Measurements from ENCODE around the gene CYS1.
A peak's percentile ranks its signal among the peaks of the same experiment; 100 is the strongest.

CYS1 gene

DNA sequence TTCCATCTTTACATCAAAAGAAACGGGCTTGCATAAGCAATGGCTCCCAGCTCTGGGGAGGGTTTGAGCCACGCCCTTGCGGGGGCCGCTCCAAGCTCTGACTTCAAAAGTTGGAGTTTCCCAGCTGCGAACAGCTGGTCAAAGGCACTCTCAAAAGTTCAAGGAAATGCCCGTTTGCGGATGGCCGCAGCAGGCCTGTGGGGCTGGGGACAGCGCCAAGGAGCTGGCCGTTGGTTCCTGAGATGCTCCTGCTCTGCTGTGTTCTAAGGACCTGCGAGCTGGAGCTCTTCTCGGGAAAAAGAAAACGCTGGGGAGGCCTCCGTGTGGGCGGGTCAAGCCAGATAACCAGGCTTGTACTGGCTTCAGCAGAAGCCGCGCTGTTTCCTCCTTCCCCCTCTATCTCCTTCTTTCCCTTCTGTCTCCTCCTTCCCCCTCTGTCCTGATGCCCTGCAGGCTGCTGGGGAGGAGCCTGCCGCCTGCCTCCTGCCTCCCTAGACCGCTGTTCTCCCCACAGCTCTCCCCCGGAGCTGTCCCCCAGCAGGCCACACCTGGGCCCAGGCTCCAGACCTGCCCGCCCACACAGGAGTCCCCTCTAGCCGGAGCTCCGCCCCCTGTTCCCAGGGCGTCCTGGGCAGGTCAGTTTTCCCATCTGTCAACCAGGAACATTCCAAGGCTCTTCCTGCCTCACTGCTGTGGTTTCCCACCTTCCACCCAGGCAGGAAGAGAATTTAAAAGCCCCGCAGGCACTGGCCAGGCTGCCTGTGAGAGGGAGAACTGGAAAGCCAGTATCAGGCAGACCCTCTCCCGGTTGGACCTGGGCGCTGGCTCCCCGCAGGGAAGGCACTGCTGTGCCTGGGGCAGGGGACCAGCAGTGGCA lies 22.7 kb downstream of the CYS1 start:
- peaks cover 4% of the 10 kb centered on the region for H3K27me3 ChIP-seq (replicated peaks; ENCODE audit: control insufficient read depth, insufficient read depth, low read length)
- H3K9me3 ChIP-seq (ENCODE audit: control insufficient read depth, low read length): no peaks in the 10 kb centered on the region
- peak overlapping the region; percentile 23 for H3K9ac ChIP-seq (ENCODE audit: low read length)
- peak overlapping the region; percentile 63 for H3K4me3 ChIP-seq (ENCODE audit: low read length)
- DNase-seq (ENCODE audit: low read depth): peak; percentile 87
- H3K36me3 ChIP-seq (ENCODE audit: control insufficient read depth, insufficient read depth, low read length, severe bottlenecking): peaks cover 27% of the 10 kb centered on the region
- H3K4me1 ChIP-seq (ENCODE audit: control insufficient read depth, insufficient read depth, low read length): peaks cover 10% of the 10 kb centered on the region

DNA sequence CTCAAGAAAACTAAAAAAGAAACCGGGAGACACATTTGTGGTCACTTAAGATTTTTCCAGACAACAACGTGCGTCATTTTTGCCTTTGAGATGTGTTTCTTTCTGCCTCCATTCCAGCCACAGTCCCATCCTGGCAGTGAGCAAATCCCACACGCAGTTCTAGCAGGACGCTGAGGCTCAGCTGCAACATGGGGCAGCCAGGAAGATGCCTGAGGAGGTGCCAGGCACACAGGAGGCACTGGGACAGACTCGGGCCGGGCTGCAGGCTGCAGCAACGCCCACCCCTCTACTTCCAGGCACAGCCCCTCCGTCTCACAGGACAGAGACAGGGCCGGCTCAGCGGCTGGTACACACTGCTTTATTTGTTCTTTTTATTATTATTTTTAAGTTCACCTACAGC lies 23.8 kb downstream of the CYS1 start:
- H3K4me3 ChIP-seq (ENCODE audit: low read length): no peak overlapping the region
- no peak overlapping the region for H3K9ac ChIP-seq (ENCODE audit: low read length)
- H3K27me3 ChIP-seq (replicated peaks; ENCODE audit: control insufficient read depth, insufficient read depth, low read length): peaks cover 4% of the 10 kb centered on the region
- no peak for DNase-seq (ENCODE audit: low read depth)
- H3K4me1 ChIP-seq (ENCODE audit: control insufficient read depth, insufficient read depth, low read length): peaks cover 10% of the 10 kb centered on the region
- H3K36me3 ChIP-seq (ENCODE audit: control insufficient read depth, insufficient read depth, low read length, severe bottlenecking): peaks cover 35% of the 10 kb centered on the region
- no peaks in the 10 kb centered on the region for H3K9me3 ChIP-seq (ENCODE audit: control insufficient read depth, low read length)

DNA sequence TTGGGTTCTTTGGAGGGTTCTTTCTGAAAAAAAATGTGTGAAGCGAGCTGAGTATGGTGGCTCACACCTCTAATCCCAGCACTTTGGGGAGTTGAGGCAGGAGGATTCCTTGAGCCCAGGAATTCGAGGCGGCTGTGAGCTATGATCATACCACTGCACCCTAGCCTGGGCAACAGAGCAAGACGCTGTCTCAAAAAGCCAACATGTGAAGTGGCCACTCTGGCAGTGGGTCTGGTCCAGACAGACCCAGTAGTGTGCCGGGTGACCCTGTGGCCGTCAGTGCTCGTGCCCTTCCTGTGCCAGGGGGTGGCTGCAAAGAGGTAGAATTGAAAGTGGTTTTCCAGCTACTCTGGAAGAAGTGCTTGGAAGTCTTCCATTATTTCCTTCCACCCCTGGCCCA lies 25.2 kb downstream of the CYS1 start:
- no peak overlapping the region for H3K4me3 ChIP-seq (ENCODE audit: low read length)
- peaks cover 4% of the 10 kb centered on the region for H3K27me3 ChIP-seq (replicated peaks; ENCODE audit: control insufficient read depth, insufficient read depth, low read length)
- no peaks in the 10 kb centered on the region for H3K9me3 ChIP-seq (ENCODE audit: control insufficient read depth, low read length)
- no peak for DNase-seq (ENCODE audit: low read depth)
- no peak overlapping the region for H3K9ac ChIP-seq (ENCODE audit: low read length)
- H3K36me3 ChIP-seq (ENCODE audit: control insufficient read depth, insufficient read depth, low read length, severe bottlenecking): peaks cover 36% of the 10 kb centered on the region
- peaks cover 10% of the 10 kb centered on the region for H3K4me1 ChIP-seq (ENCODE audit: control insufficient read depth, insufficient read depth, low read length)

DNA sequence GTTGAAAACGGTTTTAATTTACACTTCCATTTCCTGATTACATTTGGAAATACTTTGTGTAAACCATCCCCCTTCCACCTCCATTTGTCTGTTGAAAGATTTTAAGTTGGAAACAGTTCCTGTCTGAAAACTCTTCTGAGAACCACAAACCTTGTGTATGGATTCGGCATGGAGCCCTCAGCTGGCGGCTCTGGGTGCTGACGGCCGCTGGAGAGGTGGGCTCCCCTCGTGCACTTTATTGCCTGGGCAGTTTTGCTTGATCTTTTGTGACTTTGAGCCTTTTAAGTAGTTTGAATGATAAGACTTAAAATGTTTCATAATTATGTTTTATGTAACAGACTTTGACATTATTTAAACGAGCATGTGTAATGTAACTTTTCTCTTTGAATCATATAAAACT lies 25.8 kb downstream of the CYS1 start:
- Histone ChIP-seq H3K27me3 (replicated peaks; ENCODE audit: control insufficient read depth, insufficient read depth, low read length) (peaks cover 4% of the 10 kb centered on the region), H3K4me1 (ENCODE audit: control insufficient read depth, insufficient read depth, low read length) (peaks cover 10% of the 10 kb centered on the region), H3K9me3 (ENCODE audit: control insufficient read depth, low read length) (no peaks in the 10 kb centered on the region), H3K36me3 (ENCODE audit: control insufficient read depth, insufficient read depth, low read length, severe bottlenecking) (peaks cover 42% of the 10 kb centered on the region), H3K9ac (ENCODE audit: low read length) (no peak overlapping the region), H3K4me3 (ENCODE audit: low read length) (no peak overlapping the region)
- DNase-seq (ENCODE audit: low read depth): no peak

DNA sequence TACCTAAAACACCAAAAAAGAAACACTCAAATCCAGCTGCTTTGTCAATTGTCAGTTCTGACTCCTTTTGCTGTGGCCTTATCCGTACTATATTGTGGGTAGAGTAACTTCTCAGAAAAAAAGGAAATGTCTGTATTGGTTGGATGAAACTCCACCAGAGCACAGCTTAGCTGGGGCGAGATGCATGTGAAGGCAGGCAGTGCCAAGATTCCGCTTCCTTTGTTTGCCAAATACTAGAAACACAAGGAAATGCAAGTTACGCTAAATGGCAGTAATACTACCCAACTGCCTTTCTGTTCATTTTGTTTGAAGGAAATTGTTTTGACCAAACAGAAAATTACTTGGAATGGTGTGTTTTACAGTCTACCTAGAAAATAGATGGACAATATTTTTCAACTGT lies 26.9 kb downstream of the CYS1 start:
- Histone ChIP-seq H3K4me3 (ENCODE audit: low read length) (no peak overlapping the region), H3K9me3 (ENCODE audit: control insufficient read depth, low read length) (no peaks in the 10 kb centered on the region), H3K27me3 (replicated peaks; ENCODE audit: control insufficient read depth, insufficient read depth, low read length) (no peaks in the 10 kb centered on the region), H3K4me1 (ENCODE audit: control insufficient read depth, insufficient read depth, low read length) (peaks cover 10% of the 10 kb centered on the region), H3K9ac (ENCODE audit: low read length) (no peak overlapping the region), H3K36me3 (ENCODE audit: control insufficient read depth, insufficient read depth, low read length, severe bottlenecking) (peaks cover 48% of the 10 kb centered on the region)
- DNase-seq (ENCODE audit: low read depth): no peak

DNA sequence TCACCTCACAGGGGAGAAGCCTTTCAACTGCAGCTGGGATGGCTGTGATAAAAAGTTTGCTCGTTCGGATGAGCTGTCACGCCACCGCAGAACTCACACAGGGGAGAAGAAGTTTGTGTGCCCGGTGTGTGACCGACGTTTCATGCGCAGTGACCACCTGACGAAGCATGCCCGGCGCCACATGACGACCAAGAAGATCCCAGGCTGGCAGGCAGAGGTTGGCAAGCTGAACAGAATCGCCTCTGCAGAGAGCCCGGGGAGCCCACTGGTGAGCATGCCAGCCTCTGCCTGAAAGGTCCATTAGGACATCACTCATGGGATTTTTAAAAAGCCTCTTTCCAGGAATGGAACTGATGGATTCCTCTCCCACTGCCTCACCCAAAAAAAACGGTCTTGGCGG lies 28.0 kb downstream of the CYS1 start:
- Histone ChIP-seq H3K9me3 (ENCODE audit: control insufficient read depth, low read length) (no peaks in the 10 kb centered on the region), H3K9ac (ENCODE audit: low read length) (no peak overlapping the region), H3K36me3 (ENCODE audit: control insufficient read depth, insufficient read depth, low read length, severe bottlenecking) (peaks cover 59% of the 10 kb centered on the region), H3K4me3 (ENCODE audit: low read length) (no peak overlapping the region), H3K4me1 (ENCODE audit: control insufficient read depth, insufficient read depth, low read length) (peaks cover 9% of the 10 kb centered on the region), H3K27me3 (replicated peaks; ENCODE audit: control insufficient read depth, insufficient read depth, low read length) (no peaks in the 10 kb centered on the region)
- DNase-seq (ENCODE audit: low read depth): no peak

DNA sequence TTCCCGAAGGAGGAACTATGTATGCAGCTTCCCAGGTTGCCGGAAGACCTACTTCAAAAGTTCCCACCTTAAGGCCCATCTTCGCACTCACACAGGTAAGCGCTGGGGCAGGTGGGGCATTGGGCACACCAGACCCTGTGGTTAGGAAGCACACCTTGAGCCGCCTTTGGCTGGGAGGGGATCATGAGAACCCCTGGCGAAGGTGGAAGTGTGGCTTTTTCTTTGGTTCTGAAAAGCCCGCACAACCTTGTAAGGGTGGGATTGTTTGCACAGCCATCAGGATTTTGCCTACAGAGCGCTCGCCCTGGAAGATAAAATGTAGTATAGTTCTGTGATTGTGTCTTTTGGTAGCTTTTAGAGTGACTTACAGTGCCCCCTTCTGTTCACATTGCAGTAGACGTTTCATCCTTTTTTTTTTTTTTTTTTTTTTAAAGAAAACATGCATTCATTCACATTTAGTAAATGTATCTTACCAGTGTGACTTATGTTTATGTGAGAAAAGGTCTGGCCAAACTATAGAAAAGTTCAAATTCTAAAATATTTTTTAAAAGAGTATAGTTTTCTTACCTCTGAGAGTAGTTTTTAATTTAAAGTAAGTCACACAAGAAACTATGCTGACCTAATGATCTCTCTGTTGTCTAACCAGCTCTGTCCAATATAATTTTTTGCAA lies 31.6 kb downstream of the CYS1 start:
- Histone ChIP-seq H3K9ac (ENCODE audit: low read length) (no peak overlapping the region), H3K4me1 (ENCODE audit: control insufficient read depth, insufficient read depth, low read length) (peaks cover 15% of the 10 kb centered on the region), H3K4me3 (ENCODE audit: low read length) (no peak overlapping the region), H3K36me3 (ENCODE audit: control insufficient read depth, insufficient read depth, low read length, severe bottlenecking) (peaks cover 47% of the 10 kb centered on the region), H3K9me3 (ENCODE audit: control insufficient read depth, low read length) (no peaks in the 10 kb centered on the region), H3K27me3 (replicated peaks; ENCODE audit: control insufficient read depth, insufficient read depth, low read length) (no peaks in the 10 kb centered on the region)
- DNase-seq (ENCODE audit: low read depth): peak; percentile 79

DNA sequence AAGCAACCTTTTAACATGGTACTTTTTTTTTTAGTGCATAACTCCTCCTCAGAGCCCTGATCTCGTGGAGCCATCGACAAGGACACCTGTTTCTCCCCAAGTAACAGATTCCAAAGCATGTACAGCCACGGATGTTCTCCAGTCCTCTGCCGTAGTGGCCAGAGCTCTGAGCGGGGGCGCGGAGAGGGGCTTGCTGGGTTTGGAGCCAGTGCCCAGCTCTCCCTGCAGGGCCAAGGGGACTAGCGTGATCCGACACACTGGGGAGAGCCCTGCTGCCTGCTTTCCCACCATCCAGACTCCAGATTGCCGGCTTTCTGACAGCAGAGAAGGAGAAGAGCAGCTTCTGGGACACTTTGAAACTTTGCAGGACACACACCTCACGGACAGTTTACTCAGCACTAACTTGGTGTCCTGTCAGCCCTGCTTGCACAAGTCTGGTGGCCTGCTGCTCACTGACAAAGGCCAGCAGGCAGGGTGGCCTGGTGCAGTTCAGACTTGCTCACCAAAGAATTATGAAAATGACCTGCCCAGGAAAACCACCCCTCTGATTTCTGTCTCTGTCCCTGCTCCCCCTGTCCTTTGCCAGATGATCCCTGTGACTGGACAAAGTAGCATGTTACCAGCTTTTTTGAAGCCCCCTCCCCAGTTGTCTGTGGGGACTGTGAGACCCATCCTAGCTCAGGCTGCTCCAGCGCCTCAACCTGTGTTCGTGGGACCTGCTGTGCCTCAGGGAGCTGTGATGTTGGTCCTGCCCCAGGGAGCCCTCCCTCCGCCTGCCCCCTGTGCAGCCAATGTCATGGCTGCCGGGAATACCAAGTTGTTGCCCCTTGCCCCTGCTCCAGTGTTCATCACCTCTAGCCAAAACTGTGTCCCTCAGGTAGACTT lies 32.4 kb downstream of the CYS1 start:
- DNase-seq (ENCODE audit: low read depth): no peak
- H3K36me3 ChIP-seq (ENCODE audit: control insufficient read depth, insufficient read depth, low read length, severe bottlenecking): peaks cover 39% of the 10 kb centered on the region

DNA sequence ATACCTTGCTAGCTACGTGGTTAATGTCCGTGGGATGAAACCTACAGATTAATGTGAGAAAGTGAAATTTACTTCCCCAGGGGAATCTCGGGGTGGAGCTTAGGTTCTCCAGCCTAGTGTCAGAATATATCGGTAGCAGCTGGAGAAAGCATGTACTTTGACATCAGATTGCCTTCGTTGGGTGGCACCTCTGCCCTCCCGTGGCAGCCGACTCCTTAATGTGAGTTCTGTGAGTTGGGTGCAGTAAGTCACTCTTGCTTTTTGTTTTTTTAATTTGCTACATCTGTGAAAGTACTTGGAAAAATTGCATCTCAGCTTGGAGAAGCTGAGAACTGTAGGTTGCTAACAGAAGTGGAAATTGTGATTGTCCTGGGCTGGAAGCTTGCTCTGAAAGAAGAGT lies 33.3 kb downstream of the CYS1 start:
- Histone ChIP-seq H3K9me3 (ENCODE audit: control insufficient read depth, low read length) (no peaks in the 10 kb centered on the region), H3K9ac (ENCODE audit: low read length) (no peak overlapping the region), H3K27me3 (replicated peaks; ENCODE audit: control insufficient read depth, insufficient read depth, low read length) (no peaks in the 10 kb centered on the region), H3K4me1 (ENCODE audit: control insufficient read depth, insufficient read depth, low read length) (peaks cover 13% of the 10 kb centered on the region), H3K36me3 (ENCODE audit: control insufficient read depth, insufficient read depth, low read length, severe bottlenecking) (peaks cover 30% of the 10 kb centered on the region), H3K4me3 (ENCODE audit: low read length) (no peak overlapping the region)
- no peak for DNase-seq (ENCODE audit: low read depth)

More for the DNA sequence above, 32.4 kb downstream of the CYS1 start:
- Histone ChIP-seq H3K4me1 (ENCODE audit: control insufficient read depth, insufficient read depth, low read length) (peaks cover 10% of the 10 kb centered on the region), H3K4me3 (ENCODE audit: low read length) (no peak overlapping the region), H3K9me3 (ENCODE audit: control insufficient read depth, low read length) (no peaks in the 10 kb centered on the region), H3K9ac (ENCODE audit: low read length) (no peak overlapping the region), H3K27me3 (replicated peaks; ENCODE audit: control insufficient read depth, insufficient read depth, low read length) (no peaks in the 10 kb centered on the region)

DNA sequence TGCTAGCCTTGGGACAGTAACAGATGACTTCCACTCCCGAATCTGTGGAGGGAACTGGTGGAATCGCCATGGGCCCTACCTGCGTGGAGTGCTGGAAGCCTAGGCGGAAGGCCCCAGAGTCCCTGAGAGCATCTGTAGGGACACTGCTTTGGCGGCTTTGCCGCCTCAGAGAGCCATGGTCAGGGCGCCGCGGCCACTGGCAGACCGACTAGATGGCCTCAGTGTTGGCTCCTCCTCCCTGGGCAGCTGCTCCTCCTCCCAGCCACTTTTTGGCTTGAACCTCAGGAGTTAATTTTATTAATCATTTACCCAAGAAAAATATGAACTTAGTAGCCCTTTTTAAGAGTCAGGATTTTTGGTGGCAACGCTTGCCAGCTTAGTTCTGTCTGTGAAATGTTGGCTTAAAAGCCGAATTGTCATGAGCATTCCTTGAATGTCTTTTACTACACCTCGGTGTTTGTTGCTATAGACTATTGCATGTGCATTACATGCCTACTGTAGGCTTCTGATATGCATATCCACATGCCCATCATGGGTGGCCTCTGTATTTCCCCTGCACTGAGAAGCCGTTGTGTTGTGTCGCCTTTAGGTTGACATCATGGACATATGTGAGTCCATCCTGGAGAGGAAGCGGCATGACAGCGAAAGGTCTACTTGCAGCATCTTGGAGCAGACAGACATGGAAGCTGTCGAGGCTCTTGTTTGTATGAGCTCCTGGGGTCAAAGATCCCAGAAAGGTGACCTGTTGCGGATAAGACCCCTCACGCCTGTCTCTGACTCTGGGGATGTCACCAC lies 34.5 kb downstream of the CYS1 start:
- H3K9me3 ChIP-seq (ENCODE audit: control insufficient read depth, low read length): no peaks in the 10 kb centered on the region
- H3K4me1 ChIP-seq (ENCODE audit: control insufficient read depth, insufficient read depth, low read length): peaks cover 13% of the 10 kb centered on the region
- no peak overlapping the region for H3K4me3 ChIP-seq (ENCODE audit: low read length)
- H3K9ac ChIP-seq (ENCODE audit: low read length): no peak overlapping the region
- H3K27me3 ChIP-seq (replicated peaks; ENCODE audit: control insufficient read depth, insufficient read depth, low read length): no peaks in the 10 kb centered on the region
- no peak for DNase-seq (ENCODE audit: low read depth)
- peaks cover 28% of the 10 kb centered on the region for H3K36me3 ChIP-seq (ENCODE audit: control insufficient read depth, insufficient read depth, low read length, severe bottlenecking)

Measured in adipocyte (in vitro differentiated cells).